A172 (cell line): ENCODE data around the gene TUBB4B. TPM values are rescaled to one million over a fixed set of nuclear protein-coding genes. Genes with fewer than 3 reads are reported as not detected.

Experiments used
- DNase-seq: peaks from one replicate; pipeline ENCODE4 v3.0.0-alpha.2; 2015; ENCODE audit warnings: low spot score
- total RNA-seq: library from RNA; depleted of rRNA; stranded (reverse); fragments of >200 nt; shearing (Covaris generic); gene quantifications from 2 replicates; pipeline ENCODE4 v1.2.3, GENCODE V29; 2014; rRNA removed

Gene TUBB4B
- 599 and 717 TPM in 2 replicates for total RNA-seq

DNA sequence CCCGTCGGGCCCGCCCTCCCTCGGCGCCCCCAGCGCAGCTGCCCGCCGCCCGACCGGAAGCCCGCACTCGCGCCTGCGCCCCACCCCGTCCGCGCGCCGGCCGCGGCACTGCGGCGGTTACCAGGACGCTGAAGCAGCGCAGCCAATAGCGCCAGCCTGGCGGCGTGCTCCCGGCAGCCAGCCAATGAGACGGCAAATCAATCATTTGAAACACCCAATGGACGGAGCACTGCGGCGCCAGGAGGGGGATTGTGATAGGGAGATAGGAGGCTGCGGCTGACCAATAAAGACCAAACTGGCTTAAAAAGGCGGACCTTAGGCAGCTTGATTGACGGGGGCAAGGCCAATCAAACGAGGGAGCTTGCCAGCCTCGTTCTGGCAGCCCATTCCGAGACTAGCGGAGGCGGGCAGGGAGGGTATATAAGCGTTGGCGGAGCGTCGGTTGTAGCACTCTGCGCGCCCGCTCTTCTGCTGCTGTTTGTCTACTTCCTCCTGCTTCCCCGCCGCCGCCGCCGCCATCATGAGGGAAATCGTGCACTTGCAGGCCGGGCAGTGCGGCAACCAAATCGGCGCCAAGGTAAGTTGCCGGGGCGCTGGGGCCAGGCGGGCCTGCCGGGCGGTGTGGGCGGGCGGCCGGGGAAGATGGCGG lies at the start of gene TUBB4B:
TSS of gene TUBB4B (plus strand) at position 447 of the 649 bp plus-strand sequence. CDS start at position 521, 74 bp downstream.
- DNase-seq = peak; percentile 100

DNA sequence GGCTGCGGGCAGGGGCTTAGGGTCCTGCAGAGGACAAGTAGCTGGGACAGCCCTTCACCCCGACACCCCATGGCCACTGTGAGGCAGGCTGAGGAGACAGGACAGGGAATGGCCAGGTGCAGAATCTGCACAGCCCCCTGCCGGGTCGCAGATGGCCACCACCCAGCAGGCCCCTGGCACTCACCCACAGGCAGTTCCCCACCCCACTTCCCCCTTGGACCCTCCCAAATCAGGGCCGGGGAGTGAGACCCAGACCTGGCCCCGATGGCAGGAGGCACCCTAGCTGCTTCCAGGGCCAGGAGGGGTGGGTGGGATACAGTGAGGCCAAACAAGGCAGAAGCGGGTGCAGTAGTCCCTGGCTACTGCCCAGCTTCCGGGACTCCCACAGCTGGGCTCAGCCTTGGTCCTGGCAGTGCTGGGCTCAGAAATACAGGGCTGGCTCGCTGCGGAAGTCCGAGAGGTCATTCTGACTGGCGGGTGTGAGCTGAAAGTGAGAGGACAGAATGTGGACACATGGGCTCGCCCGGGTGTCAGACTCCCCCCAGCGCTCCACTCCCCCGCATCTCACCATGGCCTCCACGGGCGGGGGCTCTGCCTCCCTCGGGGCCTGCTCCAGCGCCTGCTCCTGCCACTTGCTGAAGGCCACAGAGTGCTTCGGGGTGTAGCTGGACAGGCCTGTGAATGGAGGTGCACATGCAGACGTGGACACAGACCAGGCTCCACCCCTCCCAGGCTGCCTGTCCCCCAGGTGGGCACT lies 49.2 kb upstream of the TUBB4B start:
- DNase-seq = no peak

DNA sequence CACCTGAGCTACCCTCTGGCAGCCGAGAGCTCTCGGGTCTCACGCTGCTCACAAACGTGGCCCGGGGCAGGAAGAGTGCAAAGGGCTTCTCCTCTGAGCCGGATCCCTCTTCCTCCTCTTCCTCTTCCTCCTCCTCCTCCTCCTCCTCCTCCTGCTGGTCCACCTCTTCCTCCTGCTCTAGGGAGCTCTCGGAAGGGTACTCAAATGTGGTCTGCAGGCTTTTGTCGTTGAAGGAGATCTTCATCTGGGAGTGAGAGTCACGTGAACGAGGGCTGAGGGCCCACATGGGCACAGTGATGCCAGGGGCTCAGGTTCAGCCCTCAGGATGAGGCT lies 48.7 kb upstream of the TUBB4B start:
- DNase-seq = no peak

DNA sequence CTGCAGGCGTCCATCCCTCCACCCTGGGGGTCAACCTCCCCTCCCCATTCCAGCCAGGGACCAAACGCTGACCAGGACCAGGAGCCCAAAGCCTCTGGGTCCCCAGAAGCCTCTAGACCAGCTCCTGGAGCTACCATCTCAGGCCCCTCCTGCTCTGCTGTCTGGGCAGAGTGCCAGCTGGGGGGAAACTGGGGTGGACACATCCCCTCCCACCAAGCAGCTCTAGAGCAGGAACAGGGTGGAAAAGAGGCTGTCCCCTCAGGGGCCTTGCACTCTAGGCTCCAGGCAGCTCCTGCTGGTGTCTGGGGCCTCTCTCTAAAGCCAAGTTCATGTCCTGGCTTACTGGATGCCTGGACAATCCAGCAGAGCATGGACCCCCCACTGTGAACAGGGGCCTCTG lies 48.2 kb upstream of the TUBB4B start:
- no peak for DNase-seq

DNA sequence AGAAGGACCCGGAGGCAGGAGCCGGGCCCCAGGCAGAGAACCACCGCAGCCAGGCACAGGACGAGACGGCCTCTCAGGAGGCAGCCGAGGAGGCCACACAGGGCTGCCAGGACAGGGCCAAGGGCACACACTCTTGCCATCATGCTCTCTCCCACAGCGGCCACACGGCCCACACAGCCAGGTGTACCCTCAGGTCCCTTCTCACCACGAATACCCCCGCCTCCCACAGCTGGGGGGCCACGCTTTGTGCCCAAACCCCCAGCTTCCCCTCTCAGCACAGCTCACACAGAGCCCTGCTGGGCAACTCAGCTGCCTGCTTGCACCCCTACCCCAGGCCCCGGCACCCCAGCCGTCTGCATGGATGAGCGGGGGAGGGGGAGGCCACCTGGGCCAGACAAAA lies 47.3 kb upstream of the TUBB4B start:
- no peak for DNase-seq

DNA sequence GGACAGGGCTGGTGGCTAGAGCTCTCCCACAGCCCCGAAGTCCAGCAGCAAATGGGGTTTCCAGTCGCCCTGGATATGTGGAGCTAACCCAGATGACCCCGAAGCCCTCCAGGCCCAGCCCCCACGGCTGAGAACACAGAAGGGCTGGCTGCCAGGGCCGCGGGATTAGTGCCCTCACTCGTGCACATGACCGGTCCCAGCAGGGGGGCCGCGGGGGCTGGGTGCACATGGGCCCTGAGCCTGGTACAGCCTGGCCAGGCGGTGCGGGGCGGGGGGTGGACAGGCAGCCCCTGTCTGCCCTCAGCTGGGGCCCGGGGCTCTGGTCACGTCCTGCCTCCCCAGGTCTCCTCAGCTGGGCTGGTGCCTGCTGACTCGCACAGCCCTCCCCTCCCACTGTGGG lies 46.7 kb upstream of the TUBB4B start:
- no peak for DNase-seq

DNA sequence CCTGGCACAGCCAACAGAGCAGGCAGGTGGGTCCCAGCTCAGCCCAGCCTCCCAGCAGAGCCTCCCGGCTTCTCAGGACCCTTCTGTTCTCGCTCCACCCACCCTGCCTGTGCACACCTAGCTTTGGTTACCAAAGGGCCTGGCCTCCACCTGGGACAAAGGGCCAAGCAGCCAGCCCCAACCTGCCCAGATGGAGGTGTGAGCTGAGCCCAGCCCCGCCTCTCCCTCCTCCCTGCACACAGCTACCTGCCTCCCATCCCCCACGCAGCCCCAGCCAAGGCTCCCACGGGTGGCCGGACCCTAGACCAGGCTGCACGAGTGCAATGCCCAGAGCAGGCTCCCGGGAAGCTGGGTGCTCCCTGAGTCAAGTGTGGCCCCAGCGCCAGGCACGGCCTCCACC lies 46.2 kb upstream of the TUBB4B start:
- no peak for DNase-seq

DNA sequence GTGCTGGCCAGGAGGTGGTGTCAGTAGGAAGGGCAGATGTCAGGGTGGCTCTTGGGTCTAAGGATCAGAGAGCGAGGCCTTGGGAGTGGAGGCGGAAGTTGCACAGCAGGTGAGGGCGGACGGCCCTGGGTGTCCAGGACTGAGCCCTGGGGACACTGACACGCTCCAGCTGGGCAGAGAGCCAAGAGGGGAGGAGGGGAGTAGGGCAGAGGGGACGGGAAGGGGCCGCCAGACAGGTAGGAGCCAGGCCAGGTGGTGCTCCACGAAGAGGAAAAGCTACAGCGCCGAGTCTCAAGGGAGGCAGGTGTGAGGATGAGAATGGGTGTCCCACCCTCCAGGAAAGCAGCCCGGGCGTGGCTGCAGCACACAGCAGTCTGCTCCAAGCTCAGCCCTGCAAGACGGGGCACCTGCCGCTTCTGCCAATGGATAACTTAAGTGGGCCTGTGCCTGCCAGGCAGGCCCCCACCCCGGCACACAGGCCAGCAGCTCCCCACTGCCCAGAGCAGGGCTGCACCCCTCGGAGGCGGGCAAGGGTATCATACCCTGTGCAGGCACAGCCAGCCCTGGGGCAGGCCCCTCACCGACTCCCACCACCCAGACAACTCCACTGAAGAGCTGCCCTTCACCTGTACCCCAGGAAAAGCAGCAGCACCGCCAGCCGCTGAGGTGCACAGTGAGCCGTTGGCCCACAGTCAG lies 45.4 kb upstream of the TUBB4B start:
- DNase-seq = no peak

DNA sequence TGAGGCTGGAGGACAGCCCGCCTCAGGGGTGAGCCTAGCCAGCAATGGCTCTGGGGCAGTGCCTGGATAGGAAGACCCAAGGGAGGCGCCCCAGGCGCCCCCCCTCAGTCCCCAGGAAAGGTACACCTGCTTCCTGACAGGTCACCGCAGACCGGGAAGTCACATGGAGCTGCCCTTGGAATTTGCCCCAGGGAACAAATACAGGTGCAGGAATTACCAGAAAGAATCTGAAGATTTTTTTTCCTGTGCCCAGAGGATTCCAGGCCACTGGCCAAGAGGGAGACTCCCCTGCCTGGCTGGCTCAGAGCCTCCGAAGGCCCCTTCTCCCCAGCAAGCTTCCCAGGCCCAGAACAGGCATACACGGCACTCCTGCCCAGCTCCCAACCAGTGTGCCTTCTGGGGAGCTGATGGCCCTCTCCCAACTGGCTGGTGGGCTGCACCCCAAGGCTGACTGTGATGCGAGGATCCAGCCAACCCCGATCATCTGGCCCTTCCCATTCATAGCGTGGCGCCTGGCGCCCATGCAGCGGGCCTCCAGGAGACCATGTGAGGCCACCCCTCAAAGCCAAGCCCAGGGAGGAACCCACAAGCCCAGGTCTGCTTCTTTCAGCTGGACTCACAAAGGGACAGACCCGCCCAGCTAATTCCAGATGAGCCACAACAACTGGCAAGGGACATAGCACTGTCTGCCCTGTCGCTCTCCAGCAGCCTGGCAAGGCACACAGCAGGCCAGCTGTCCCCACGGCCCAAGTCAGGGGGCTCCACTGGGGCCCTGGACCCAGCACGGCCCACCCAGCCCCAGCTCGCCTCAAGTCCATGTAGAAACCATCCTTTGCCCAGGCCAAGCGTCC lies 42.8 kb upstream of the TUBB4B start:
- DNase-seq = peak; percentile 61

DNA sequence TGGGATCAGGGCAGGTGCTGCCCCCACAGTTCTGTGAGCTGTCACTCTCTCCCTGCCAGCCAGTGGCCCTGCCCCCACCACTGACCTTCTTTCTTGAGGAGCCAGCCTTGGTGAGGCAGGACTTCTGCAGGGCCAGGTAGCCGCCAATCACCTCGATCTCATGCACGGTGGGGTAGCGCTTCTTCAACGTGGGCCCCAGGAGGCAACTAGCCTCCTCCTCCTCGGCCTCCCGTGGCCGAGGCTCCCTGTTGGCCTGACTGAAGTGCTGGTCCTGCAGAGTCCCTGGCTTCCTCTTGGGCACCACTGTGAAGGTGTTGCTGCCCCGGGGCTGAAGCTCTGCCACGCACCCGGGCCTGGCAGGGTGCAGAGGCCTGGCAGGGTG lies 42.2 kb upstream of the TUBB4B start:
- DNase-seq = no peak

DNA sequence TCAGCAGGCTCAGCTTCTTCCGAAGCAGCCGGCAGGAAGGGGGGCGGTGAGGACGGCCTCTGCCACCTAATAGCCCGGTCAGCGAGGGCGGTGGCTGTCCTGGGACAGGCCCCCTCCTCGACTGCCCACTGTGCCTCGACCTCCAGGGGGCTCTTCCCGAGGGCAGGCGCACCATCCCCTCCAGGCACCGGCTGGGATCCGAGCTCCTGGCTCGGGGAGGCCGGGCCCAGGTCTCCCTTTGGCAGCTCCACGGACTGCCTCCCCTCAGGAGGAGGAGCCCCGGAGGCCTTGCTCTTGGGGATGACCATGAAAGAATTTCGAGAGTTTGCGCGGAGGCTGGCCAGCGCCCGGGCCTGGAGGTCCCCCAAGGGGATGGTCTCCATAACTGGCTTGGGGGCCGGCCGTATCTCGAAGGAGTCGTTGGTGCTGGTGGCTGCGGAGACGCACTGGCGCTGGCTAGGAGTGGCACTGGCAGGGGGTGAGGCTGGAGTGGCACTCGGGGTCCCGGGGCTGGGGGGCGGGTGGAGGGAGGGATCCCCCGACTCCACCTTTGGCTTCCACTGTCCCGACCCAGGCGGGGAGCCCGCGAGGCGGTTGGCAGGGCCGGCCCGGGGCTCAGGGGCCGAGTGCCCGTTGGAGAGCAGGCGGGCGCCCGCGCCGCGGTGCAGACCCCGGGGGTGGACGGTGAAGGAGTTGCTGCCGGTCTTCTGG lies 41.5 kb upstream of the TUBB4B start:
- DNase-seq = no peak

DNA sequence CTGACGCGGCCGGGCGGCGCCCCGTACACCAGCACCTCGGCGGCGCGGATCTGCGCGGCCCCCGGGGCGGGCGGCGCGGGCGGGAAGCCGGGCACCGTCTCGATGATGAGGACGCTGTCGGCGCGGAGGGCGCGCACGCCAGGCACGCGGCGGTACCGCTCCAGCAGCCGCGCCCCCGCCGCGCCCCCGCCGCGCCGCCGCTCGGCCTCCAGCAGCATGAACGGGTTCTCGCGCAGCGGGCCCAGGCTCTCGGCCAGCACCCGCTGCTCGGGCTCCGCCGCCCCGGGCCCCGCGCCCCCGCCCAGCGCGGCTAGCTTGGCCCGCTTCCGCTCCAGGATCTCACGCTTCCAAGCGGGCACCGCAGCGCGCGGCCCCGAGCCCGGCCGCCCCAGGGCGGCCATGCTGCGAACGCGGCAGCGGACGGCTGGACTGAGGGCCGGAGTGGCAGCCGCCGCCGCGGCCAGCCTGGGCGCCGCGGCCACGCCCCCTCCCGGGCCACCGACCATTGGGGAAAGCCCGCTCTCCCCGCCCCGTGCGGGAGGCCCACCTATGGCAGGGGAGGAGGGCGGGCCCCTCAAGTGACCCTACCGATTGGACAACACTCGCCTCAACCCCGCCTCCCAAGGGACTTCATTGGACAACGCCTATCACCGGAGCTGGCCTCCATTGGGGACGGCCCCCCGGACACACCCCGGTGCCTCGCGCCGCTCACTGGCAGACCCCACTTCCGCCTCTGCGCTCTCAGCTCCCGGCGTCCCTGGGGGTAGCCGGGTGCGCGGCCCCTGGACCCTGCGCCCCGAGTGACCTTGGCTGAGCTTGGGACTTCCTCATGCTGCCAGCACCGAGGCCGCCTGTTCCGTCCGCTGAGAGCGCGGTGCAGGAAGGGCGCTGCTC lies 40.5 kb upstream of the TUBB4B start, which contains the start of gene TPRN:
TSS of gene TPRN (minus strand) at position 431 of the 894 bp plus-strand sequence. CDS start at position 401, 30 bp downstream.
- peak; percentile 100 for DNase-seq

DNA sequence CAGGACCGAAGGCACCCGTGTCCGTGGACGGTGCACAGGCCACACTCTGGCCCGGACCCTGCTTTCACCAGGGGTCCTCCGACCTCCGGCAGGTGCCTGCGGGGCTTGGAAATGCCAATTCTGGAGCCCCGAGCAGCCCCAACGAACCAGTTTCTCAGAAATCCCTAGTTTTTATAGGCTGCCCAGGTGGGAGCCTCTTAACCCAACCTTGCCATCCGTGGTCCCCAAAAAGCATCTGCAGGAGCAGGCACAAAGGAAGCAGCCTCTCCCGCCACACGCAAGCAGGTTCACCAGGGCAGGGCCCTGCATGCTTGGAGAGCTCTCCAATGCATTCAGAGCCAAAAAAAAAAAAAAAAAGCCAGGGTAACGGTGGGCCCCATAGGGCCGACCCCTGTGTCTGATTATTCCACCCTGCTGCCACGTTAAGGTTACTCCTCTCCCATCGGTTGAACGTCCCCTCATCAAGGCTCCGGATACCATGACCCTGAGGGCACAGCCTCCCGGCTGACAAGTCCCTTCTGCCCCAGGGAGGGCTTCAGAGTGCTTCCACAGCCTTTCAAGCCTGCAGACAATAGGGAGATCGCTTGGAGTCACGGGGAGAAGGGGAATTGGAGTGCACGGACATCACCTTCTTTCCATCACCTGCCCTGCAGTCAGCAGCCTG lies 39.8 kb upstream of the TUBB4B start:
- DNase-seq = no peak

DNA sequence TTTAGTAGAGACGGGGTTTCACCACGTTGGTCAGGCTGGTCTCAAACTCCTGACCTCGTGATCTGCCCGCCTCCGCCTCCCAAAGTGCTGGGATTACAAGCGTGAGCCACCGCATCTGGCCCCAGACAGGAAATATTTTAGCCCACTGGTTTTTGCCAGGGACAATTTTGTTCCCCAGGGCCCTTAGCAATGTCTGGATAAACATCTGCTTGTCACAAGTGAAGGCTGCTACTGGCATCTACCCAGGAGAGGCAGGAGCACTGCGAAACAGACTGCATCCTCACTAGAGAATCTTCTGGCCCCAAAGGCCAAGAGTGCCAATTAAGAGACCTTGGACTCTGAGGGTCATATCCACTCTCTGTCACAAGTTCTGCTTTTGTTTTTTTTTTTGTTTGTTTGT lies 38.1 kb upstream of the TUBB4B start:
- no peak for DNase-seq

DNA sequence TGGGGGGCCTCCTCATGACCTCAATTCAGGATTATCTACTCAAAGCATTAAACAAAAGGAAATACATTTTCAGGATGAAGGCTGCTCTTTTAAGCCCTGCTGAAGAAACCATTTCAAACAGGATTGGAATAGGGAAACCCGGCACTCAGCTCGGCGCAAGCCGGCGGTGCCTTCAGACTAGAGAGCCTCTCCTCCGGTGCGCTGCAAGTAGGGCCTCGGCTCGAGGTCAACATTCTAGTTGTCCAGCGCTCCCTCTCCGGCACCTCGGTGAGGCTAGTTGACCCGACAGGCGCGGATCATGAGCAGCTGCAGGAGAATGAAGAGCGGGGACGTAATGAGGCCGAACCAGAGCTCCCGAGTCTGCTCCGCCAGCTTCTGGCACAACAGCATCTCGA lies 36.4 kb upstream of the TUBB4B start:
- no peak for DNase-seq

DNA sequence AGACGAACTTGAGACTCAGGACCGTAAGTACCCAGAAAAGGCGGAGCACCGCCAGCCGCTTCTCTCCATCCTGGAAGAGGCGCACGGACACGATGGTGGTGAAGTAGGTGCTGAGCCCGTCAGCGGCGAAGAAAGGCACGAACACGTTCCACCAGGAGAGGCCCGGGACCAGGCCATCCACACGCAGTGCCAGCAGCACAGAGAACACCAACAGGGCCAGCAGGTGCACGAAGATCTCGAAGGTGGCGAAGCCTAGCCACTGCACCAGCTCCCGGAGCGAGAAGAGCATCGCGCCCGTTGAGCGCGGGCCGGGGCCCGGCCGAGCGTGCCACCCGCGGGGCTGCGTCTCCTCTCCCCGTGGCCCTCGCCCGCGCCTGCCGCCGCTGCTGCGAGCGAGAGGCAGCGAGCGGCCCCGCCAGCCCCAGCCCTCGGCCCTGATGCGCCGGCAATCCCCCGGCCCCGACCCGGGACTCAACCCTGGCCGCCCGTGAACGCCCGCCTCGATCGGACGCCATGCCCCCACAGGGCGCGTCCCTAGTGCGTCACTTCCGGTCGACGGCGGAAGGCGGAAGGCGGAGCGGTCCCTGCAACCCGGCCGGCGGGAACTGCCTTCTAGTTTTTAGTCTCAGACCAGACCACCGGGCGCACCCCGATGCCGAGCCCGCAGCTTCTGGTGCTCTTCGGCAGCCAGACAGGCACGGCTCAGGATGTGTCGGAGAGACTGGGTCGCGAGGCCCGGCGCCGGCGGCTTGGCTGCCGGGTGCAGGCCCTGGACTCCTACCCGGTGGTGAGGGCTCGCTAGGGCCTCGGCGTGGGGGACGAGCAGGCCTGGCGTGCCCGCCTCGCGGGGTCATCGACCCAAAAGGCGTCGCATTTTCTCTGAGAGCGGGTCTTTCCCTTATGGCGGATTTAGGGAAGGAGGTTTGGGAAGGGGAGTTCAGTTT lies 35.7 kb upstream of the TUBB4B start, which contains the start of the genes NDOR1 and TMEM203:
TSS of gene NDOR1 (plus strand) at position 575 of the 944 bp plus-strand sequence. CDS start at position 653, 78 bp downstream.
TSS of gene TMEM203 (minus strand) at position 523 of the 944 bp plus-strand sequence. CDS start at position 289, 234 bp downstream.
- peak; percentile 87 for DNase-seq

DNA sequence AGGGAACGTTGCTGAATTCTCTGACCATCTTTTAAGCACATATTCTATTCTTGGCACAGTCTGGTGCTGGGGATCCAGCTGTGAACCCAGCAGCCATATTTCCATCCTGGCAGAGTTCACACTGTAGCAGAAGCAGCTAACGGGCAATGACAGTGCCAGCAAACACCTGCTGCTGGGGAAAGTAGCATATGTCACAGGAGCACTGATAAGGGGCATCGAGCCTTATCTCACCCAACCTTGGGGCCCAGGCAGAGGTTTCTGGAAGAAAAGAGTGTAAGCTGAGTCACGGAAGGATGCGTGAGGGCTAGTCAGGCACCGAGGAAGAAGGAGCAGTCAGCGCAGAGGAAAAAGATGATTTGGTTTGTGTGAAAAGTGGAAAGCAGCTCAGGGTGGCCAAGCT lies 34.5 kb upstream of the TUBB4B start:
- no peak for DNase-seq

DNA sequence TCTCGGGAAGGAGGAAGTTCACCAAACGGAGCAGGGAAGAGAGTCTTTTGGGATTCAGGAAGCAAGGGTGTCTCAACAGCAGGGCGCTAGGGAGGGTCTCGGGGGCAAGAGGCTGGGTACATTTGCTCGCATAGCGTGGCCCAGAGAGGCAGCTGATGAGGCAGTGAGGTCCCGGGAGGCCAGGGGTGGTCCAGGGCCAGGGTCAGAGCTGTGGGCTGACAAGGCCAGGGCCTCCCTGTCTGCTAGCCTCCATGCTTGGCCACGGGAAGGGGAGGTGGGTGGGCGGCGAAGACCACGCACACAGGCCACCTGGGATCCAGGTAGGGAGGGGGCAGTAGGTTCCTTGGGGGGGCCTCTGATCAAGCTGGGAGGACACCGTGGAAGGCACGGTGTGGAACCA lies 29.6 kb upstream of the TUBB4B start:
- no peak for DNase-seq
